ENCODE measurements around the gene IFIT3. TPM values are rescaled to one million over a fixed set of nuclear protein-coding genes. Genes with fewer than 3 reads are reported as not detected.
A peak's percentile ranks its signal among the peaks of the same experiment; 100 is the strongest.

The IFIT3 gene
- total and polyA plus RNA-seq, 2 donors from 2014 or later, result 14.7 to 20.1 TPM

DNA sequence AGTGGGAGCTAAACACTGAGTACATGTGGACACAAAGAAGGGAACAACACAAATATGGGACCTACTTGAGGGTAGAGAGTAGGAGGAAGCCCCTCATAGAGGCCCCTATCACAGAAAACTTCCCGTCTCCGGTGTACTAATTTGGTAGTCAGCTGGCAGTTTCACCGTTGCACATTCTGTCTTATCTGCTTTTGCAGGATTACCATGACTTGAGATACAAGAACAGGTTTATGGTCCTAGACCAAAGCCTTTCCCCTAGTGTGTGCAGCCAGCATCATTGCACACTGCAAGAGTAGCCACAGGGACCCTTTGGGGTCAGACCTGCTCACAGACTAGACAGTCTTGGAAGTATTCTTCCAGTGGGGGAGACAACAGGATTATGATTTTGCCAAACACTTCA lies 44.2 kb downstream of the IFIT3 start:
- Histone ChIP-seq H3K9me3 (ENCODE audit: control insufficient read depth in 2 of 3, insufficient read depth in 1 of 3, low read length in 3 of 3) (no peaks in the 10 kb centered on the region), H3K9ac (ENCODE audit: low read length in 3 of 3) (no peak overlapping the region), H3K27me3 (ENCODE audit: control insufficient read depth, insufficient read depth, low read length) (no peaks in the 10 kb centered on the region), H3K27ac (ENCODE audit: low read depth in 2 of 2, low read length in 2 of 2) (no peak overlapping the region), H3K4me3 (ENCODE audit: low read length in 3 of 3) (no peak overlapping the region), H3K4me1 (ENCODE audit: control insufficient read depth in 2 of 3, insufficient read depth in 2 of 3, low read depth in 1 of 3, low read length in 3 of 3) (peaks cover 0 to 39% (median 22%) of the 10 kb centered on the region in 3 donors), H3K36me3 (ENCODE audit: control insufficient read depth in 2 of 3, insufficient read depth in 3 of 3, low read length in 3 of 3) (no peaks in the 10 kb centered on the region)
- intact Hi-C loops (cut with DNase I), result no loop called here
- DNase-seq, result no peak
- FAIRE-seq, result no peak
- TF ChIP-seq, protein P1, sequence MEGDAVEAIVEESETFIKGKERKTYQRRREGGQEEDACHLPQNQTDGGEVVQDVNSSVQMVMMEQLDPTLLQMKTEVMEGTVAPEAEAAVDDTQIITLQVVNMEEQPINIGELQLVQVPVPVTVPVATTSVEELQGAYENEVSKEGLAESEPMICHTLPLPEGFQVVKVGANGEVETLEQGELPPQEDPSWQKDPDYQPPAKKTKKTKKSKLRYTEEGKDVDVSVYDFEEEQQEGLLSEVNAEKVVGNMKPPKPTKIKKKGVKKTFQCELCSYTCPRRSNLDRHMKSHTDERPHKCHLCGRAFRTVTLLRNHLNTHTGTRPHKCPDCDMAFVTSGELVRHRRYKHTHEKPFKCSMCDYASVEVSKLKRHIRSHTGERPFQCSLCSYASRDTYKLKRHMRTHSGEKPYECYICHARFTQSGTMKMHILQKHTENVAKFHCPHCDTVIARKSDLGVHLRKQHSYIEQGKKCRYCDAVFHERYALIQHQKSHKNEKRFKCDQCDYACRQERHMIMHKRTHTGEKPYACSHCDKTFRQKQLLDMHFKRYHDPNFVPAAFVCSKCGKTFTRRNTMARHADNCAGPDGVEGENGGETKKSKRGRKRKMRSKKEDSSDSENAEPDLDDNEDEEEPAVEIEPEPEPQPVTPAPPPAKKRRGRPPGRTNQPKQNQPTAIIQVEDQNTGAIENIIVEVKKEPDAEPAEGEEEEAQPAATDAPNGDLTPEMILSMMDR (IDR thresholded peaks at IDR 0.05; ENCODE audit: borderline replicate concordance, extremely low read depth, insufficient read depth), result no peak

DNA sequence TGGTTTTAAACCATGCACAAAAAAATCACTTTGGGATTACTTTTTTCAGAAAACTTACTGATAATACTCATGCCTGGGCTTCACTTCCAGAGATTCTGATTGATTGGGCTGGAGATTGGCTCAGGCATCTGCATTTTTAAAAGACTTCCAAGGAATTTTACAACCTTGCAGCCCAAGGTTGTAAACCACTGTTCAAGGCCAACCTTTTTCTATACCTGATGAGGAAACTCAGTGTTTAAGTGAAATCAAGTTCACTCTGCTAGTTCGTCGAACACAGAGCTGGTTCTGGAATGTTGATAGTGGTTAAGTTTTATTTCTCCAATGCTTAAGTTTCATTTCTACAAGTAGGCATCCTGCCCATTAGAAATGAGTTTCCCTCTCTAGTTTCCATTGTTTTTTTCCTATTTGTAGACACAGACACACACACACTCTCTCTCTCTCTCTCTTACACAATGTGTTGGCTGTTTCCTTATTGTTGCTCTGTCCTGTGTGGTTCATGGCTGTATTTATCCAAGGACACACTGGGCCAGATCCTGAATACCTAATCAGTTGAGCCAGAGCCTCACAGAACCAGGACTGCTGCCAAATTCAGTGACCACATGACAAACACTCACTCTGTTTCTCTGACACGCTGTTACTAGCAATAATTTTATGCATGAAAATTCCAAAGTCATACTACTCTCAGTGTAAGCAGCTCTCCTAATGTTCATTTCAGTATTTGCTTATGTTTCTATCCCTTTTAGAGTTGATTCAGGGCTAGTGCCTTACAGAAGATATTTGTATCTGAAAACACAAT lies 46.3 kb downstream of the IFIT3 start:
- intact Hi-C loops (cut with DNase I), result no loop called here
- no peaks in the 10 kb centered on the region for H3K36me3 ChIP-seq (ENCODE audit: control insufficient read depth in 2 of 3, insufficient read depth in 3 of 3, low read length in 3 of 3)
- TF ChIP-seq, protein P1 (IDR thresholded peaks at IDR 0.05; ENCODE audit: borderline replicate concordance, extremely low read depth, insufficient read depth), result no peak
- H3K9ac ChIP-seq (ENCODE audit: low read length in 3 of 3), result peak overlapping the region in 2 of 3 donors; percentile 13 to 72
- H3K4me1 ChIP-seq (ENCODE audit: control insufficient read depth in 2 of 3, insufficient read depth in 2 of 3, low read depth in 1 of 3, low read length in 3 of 3), result peaks cover 0 to 22% (median 18%) of the 10 kb centered on the region in 3 donors
- H3K4me3 ChIP-seq (ENCODE audit: low read length in 3 of 3), result peak overlapping the region in 1 of 3 donors; percentile 24
- peak; percentile 96 for FAIRE-seq
- peak in 3 of 5 donors; percentile 51 to 87 (median 84) for DNase-seq
- peak overlapping the region; percentile 92 to 96 for H3K27ac ChIP-seq (ENCODE audit: low read depth in 2 of 2, low read length in 2 of 2)
- no peaks in the 10 kb centered on the region for H3K9me3 ChIP-seq (ENCODE audit: control insufficient read depth in 2 of 3, insufficient read depth in 1 of 3, low read length in 3 of 3)
- H3K27me3 ChIP-seq (ENCODE audit: control insufficient read depth, insufficient read depth, low read length), result no peaks in the 10 kb centered on the region

DNA sequence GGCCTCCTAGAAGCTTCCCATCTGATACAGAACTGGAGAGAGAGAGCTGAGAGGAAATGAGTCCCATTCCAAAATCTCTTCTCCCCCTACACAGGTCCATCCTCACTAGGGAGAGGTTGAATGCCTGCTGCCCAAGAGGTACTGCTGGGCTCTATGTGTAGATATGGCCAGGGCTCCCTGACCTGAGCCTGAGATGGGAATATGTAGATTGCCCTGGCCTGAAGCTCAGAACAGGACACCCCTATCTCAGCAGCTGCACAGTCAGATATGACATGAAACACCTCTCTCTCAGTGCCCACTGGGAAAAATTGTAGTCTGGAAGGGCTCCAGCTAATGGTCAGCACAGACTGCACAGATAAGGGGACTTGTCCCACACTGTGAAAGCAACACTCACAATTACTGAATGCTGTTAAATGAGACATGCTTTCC lies 46.9 kb downstream of the IFIT3 start:
- Histone ChIP-seq H3K4me1 (ENCODE audit: control insufficient read depth in 2 of 3, insufficient read depth in 2 of 3, low read depth in 1 of 3, low read length in 3 of 3) (peaks cover 0 to 18% (median 16%) of the 10 kb centered on the region in 3 donors), H3K27me3 (ENCODE audit: control insufficient read depth, insufficient read depth, low read length) (no peaks in the 10 kb centered on the region), H3K36me3 (ENCODE audit: control insufficient read depth in 2 of 3, insufficient read depth in 3 of 3, low read length in 3 of 3) (no peaks in the 10 kb centered on the region), H3K27ac (ENCODE audit: low read depth in 2 of 2, low read length in 2 of 2) (peak overlapping the region; percentile 92 to 96), H3K4me3 (ENCODE audit: low read length in 3 of 3) (no peak overlapping the region), H3K9me3 (ENCODE audit: control insufficient read depth in 2 of 3, insufficient read depth in 1 of 3, low read length in 3 of 3) (no peaks in the 10 kb centered on the region), H3K9ac (ENCODE audit: low read length in 3 of 3) (peak overlapping the region in 1 of 3 donors; percentile 65)
- no peak for FAIRE-seq
- intact Hi-C loops (cut with DNase I), result no loop called here
- DNase-seq, result no peak
- TF ChIP-seq, protein P1 (IDR thresholded peaks at IDR 0.05; ENCODE audit: borderline replicate concordance, extremely low read depth, insufficient read depth), result no peak

All from kidney (tissue), 14 donors.